PC-9 (cell line): ENCODE results near the gene PLK4. TPM values are rescaled to one million over a fixed set of nuclear protein-coding genes. Genes with fewer than 3 reads are reported as not detected.

Source experiments
- BruUV-seq: library from RNA; stranded (reverse); fragments of 400-500 nt; replicated peaks from 2 replicates; lab custom pipeline; 2021; lab: Mats Ljungman, UMichigan
- CTCF ChIA-PET: fragments of 300-600 bp; sonication (Branson Sonifier 250); formaldehyde crosslinking; loops from one replicate; lab custom pipeline; 2022; ENCODE audit warnings: antibody characterized with exemption; lab: Charles Lee
- POLR2A ChIA-PET: fragments of 300-600 bp; sonication (Branson Sonifier 250); formaldehyde crosslinking; loops from one replicate; lab custom pipeline; 2022; ENCODE audit warnings: antibody characterized with exemption; ENCODE audit not compliant: unreplicated experiment; lab: Charles Lee
- DNase-seq, 2 experiments: peaks; one replicate each; pipeline versions ENCODE4 v3.0.0 to v3.0.0-alpha.2; 2015 to 2022; ENCODE audit warnings: mixed read lengths in 1 of 2
- H2AFZ ChIP-seq: fragments of 200-600 bp; sonication (generic); 2 replicates; pipeline ENCODE4 v1.8.1; 2017; ENCODE audit warnings: antibody characterized with exemption
- H3F3A ChIP-seq: fragments of 200-600 bp; sonication (generic); 2 replicates; pipeline ENCODE4 v1.8.1; 2017; ENCODE audit warnings: antibody characterized with exemption, mild to moderate bottlenecking, low read depth; ENCODE audit not compliant: insufficient read depth
- H3K27ac ChIP-seq: fragments of 200-600 bp; sonication (generic); 2 replicates; pipeline ENCODE4 v1.6.1; 2016; ENCODE audit warnings: mixed run types
- H3K27me3 ChIP-seq: fragments of 200-600 bp; sonication (generic); 2 replicates; pipeline ENCODE4 v1.6.1; 2016; ENCODE audit warnings: low read depth, mixed run types; ENCODE audit not compliant: insufficient read depth
- H3K36me3 ChIP-seq: fragments of 200-600 bp; sonication (generic); 2 replicates; pipeline ENCODE4 v1.6.1; 2016; ENCODE audit warnings: low read depth, mixed run types
- H3K4me1 ChIP-seq: fragments of 200-600 bp; sonication (generic); replicated peaks from 2 replicates; pipeline ENCODE4 v1.6.1; 2016; ENCODE audit warnings: mixed run types; ENCODE audit not compliant: insufficient read depth
- H3K4me2 ChIP-seq: fragments of 200-600 bp; sonication (generic); 2 replicates; pipeline ENCODE4 v1.6.1; 2017; ENCODE audit warnings: mixed run types
- H3K4me3 ChIP-seq: fragments of 200-600 bp; sonication (generic); 2 replicates; pipeline ENCODE4 v1.6.1; 2016; ENCODE audit warnings: mixed run types
- H3K79me2 ChIP-seq: fragments of 200-600 bp; sonication (generic); 2 replicates; pipeline ENCODE4 v1.6.1; 2017; ENCODE audit warnings: low read depth, mixed run types
- H3K9me2 ChIP-seq: fragments of 200-600 bp; sonication (generic); 2 replicates; pipeline ENCODE4 v1.8.1; 2017; ENCODE audit warnings: mild to moderate bottlenecking; ENCODE audit not compliant: insufficient read depth
- H3K9me3 ChIP-seq: fragments of 200-600 bp; sonication (generic); 2 replicates; pipeline ENCODE4 v1.8.1; 2016; ENCODE audit warnings: low read depth; ENCODE audit not compliant: insufficient read depth
- H4K20me1 ChIP-seq: fragments of 200-600 bp; sonication (generic); 2 replicates; pipeline ENCODE4 v1.8.1; 2017; ENCODE audit not compliant: insufficient read depth
- EZH2 ChIP-seq: fragments of 200-600 bp; sonication (generic); IDR thresholded peaks from 2 replicates; pipeline ENCODE4 v1.8.0; 2017; ENCODE audit warnings: antibody characterized with exemption, low read depth
- intact Hi-C: fragments of 100-400 bp; cut with micrococcal nuclease; formaldehyde crosslinking; loops from one replicate; pipeline ENCODE4 v1.10.0; 2022; ENCODE audit not compliant: unreplicated experiment
- total RNA-seq: library from RNA; stranded (reverse); gene quantifications from 2 replicates; pipeline ENCODE4 v1.2.3, GENCODE V29; 2021
- TF ChIP-seq, protein P1 (sequence below): fragments of 200-600 bp; sonication (generic); conservative IDR thresholded peaks from 2 replicates; pipeline ENCODE4 v1.6.1; 2017; ENCODE audit warnings: mixed run types, antibody characterized with exemption, mild to moderate bottlenecking, moderate library complexity

The PLK4 gene
- total RNA-seq, 1 experiment from 2014 or later, result 25.7 TPM

GRCh38 chr4:127875791-127876190, 4.9 kb upstream of the PLK4 start:
- POLR2A ChIA-PET, result no interaction called here
- no peaks in the 10 kb centered on the region for H3K79me2 ChIP-seq
- H3K27me3 ChIP-seq, result no peaks in the 10 kb centered on the region
- H2AFZ ChIP-seq, result no peak overlapping the region
- 0 out of 2 replicates have a peak, but pooled peaks cover 7% of the 10 kb centered on the region for H3K4me1 ChIP-seq
- intact Hi-C loops, result no loop called here
- H3K27ac ChIP-seq, result no peak overlapping the region
- H3F3A ChIP-seq, result peaks cover under 1% of the 10 kb centered on the region; the same call in 1 of the 2 replicates
- no peaks in the 10 kb centered on the region for H3K9me2 ChIP-seq
- BruUV-seq, result no TSS peak
- CTCF ChIA-PET, result no interaction called here
- H3K4me3 ChIP-seq, result no peak overlapping the region
- H4K20me1 ChIP-seq, result no peaks in the 10 kb centered on the region
- no peaks in the 10 kb centered on the region for H3K36me3 ChIP-seq
- DNase-seq, result no peak
- no peak overlapping the region for H3K4me2 ChIP-seq
- no peaks in the 10 kb centered on the region for H3K9me3 ChIP-seq
- no peak for TF ChIP-seq EZH2
- TF ChIP-seq, protein P1, sequence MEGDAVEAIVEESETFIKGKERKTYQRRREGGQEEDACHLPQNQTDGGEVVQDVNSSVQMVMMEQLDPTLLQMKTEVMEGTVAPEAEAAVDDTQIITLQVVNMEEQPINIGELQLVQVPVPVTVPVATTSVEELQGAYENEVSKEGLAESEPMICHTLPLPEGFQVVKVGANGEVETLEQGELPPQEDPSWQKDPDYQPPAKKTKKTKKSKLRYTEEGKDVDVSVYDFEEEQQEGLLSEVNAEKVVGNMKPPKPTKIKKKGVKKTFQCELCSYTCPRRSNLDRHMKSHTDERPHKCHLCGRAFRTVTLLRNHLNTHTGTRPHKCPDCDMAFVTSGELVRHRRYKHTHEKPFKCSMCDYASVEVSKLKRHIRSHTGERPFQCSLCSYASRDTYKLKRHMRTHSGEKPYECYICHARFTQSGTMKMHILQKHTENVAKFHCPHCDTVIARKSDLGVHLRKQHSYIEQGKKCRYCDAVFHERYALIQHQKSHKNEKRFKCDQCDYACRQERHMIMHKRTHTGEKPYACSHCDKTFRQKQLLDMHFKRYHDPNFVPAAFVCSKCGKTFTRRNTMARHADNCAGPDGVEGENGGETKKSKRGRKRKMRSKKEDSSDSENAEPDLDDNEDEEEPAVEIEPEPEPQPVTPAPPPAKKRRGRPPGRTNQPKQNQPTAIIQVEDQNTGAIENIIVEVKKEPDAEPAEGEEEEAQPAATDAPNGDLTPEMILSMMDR, result no peak

- intact Hi-C loops, result loop anchor here (2.0 to 10.0 kb wide), 3 partner anchors 83 to 257 kb away; partner anchors contain the start of genes ABHD18, LARP1B and MFSD8
- Histone ChIP-seq H2AFZ (peak overlapping the region; percentile 99), H3K9me3 (no peaks in the 10 kb centered on the region), H3F3A (peaks cover 5% of the 10 kb centered on the region; the same call in 1 of the 2 replicates), H3K4me1 (peaks cover 10% of the 10 kb centered on the region; the same call in 1 of the 2 replicates), H4K20me1 (no peaks in the 10 kb centered on the region), H3K4me3 (peak overlapping the region; percentile 83), H3K79me2 (peaks cover 13% of the 10 kb centered on the region), H3K4me2 (peak overlapping the region; percentile 95), H3K27me3 (no peaks in the 10 kb centered on the region), H3K36me3 (no peaks in the 10 kb centered on the region), H3K27ac (no peak overlapping the region), H3K9me2 (no peaks in the 10 kb centered on the region)
- BruUV-seq, result no TSS peak
- no peak for DNase-seq
- CTCF ChIA-PET, result interaction anchor here (0.9 kb wide), 1 partner anchor 100 kb away, joined by 3 read pairs; the partner anchor contains the start of gene HSPA4L
- TF ChIP-seq, protein P1, result no peak
- no peak for TF ChIP-seq EZH2
- POLR2A ChIA-PET, result interaction anchor here (0.6 to 1.0 kb wide), 3 partner anchors 8 to 1212 kb away, joined by 3 to 7 read pairs (median 6); partner anchors contain the start of gene SCLT1
Observed at GRCh38 chr4:127881563-127881864, 821 bp downstream of the PLK4 start.

DNA sequence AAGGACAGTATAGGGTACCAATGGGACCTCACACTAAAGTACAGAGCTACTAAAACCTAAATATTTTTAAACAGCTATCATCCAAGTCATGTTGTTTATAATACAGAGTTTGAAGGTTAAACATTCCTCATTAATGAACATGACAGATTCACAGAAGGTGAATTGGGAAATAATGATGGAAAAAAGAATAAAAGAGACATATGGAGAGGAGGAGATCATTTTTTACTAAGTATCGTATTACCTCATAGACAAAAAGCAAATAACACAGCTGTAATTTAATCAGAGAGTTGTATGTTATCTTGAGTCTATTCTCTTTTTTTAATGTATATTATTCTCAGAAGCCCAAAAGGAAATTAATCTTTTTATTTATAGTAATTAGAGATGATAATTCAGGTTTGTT, 7.9 kb downstream of the PLK4 start:
- H3K79me2 ChIP-seq, result no peaks in the 10 kb centered on the region; the same call in 1 of the 2 replicates
- ChIA-PET POLR2A (interaction anchor here (0.7 kb wide), 1 partner anchor 106 kb away, joined by 3 read pairs; no protein-coding TSS in a partner anchor), CTCF (no interaction called here)
- H3F3A ChIP-seq, result no peaks in the 10 kb centered on the region
- no peaks in the 10 kb centered on the region for H3K9me2 ChIP-seq
- H4K20me1 ChIP-seq, result no peaks in the 10 kb centered on the region
- no peaks in the 10 kb centered on the region for H3K4me1 ChIP-seq
- H3K4me3 ChIP-seq, result no peak overlapping the region
- DNase-seq, result no peak
- 0 out of 2 replicates have a peak, but pooled peaks cover 13% of the 10 kb centered on the region for H3K36me3 ChIP-seq
- no TSS peak for BruUV-seq
- H2AFZ ChIP-seq, result no peak overlapping the region
- no peaks in the 10 kb centered on the region for H3K27me3 ChIP-seq
- no peak overlapping the region for H3K27ac ChIP-seq
- no peaks in the 10 kb centered on the region for H3K9me3 ChIP-seq
- intact Hi-C loops, result loop anchor here (10.0 kb wide), 1 partner anchor 264 kb away; no protein-coding TSS in a partner anchor
- H3K4me2 ChIP-seq, result no peak overlapping the region
- TF ChIP-seq, protein P1, result no peak
- TF ChIP-seq EZH2, result no peak
